H1 (cell line): Measurements from ENCODE around the gene C14orf132. TPM values are rescaled to one million over a fixed set of nuclear protein-coding genes. Genes with fewer than 3 reads are reported as not detected.

Source experiments
- CTCF ChIA-PET: fragments of 300-600 bp; sonication (Branson Sonifier 250); formaldehyde crosslinking; loops from one replicate; lab custom pipeline; 2021; ENCODE audit not compliant: partially characterized antibody; lab: Charles Lee
- POLR2A ChIA-PET: fragments of 300-600 bp; sonication (Branson Sonifier 250); formaldehyde crosslinking; loops from one replicate; lab custom pipeline; 2021; ENCODE audit warnings: inconsistent platforms; ENCODE audit not compliant: partially characterized antibody; lab: Charles Lee
- DNase-seq, 2 experiments: peaks; one replicate each; pipeline versions ENCODE4 v3.0.0 to v3.0.0-alpha.2; 2010 to 2022; ENCODE audit warnings: low spot score in 2 of 2, low read depth in 1 of 2, mixed read lengths in 1 of 2
- FAIRE-seq: peaks from 2 replicates; lab custom pipeline; 2011; peaks lifted over from hg19 to GRCh38; lab: Jason Lieb, UNC
- H2AFZ ChIP-seq: 2 replicates; pipeline ENCODE4 v1.8.1; 2012; ENCODE audit warnings: low read length, inconsistent platforms
- H2AK5ac ChIP-seq: 2 replicates; pipeline ENCODE4 v1.6.1; 2013; ENCODE audit warnings: low read depth, low read length
- H2BK120ac ChIP-seq: replicated peaks from 2 replicates; pipeline ENCODE3; 2013; ENCODE audit warnings: low read depth, low read length, inconsistent platforms
- H2BK12ac ChIP-seq: 2 replicates; pipeline ENCODE4 v1.6.1; 2013; ENCODE audit warnings: low read depth, low read length
- H2BK15ac ChIP-seq: 2 replicates; pipeline ENCODE4 v1.6.1; 2013; ENCODE audit warnings: low read length
- H2BK20ac ChIP-seq: 2 replicates; pipeline ENCODE4 v1.6.1; 2013; ENCODE audit warnings: low read length
- H2BK5ac ChIP-seq: 2 replicates; pipeline ENCODE4 v1.6.1; 2013; ENCODE audit warnings: low read depth, low read length
- H3K14ac ChIP-seq: 2 replicates; pipeline ENCODE4 v1.6.1; 2013; ENCODE audit warnings: inconsistent platforms; ENCODE audit not compliant: insufficient read length
- H3K18ac ChIP-seq: 2 replicates; pipeline ENCODE4 v1.6.1; 2013; ENCODE audit warnings: low read length; ENCODE audit errors: extremely low read depth
- H3K23ac ChIP-seq: 2 replicates; pipeline ENCODE4 v1.6.1; 2013; ENCODE audit warnings: inconsistent platforms; ENCODE audit not compliant: insufficient read length
- H3K23me2 ChIP-seq: 2 replicates; pipeline ENCODE4 v1.6.1; 2013; ENCODE audit warnings: low read depth, low read length
- H3K27ac ChIP-seq: 2 replicates; pipeline ENCODE4 v1.6.1; 2011; ENCODE audit warnings: low read depth, low read length, inconsistent platforms
- H3K27me3 ChIP-seq, 4 experiments: replicated peaks in 1 of 4; 1 replicate in 1 of 4; 2 replicates in 3 of 4; pipeline versions ENCODE4 v1.6.1 to v1.8.1; 2011 to 2013; ENCODE audit warnings: low read length in 3 of 4, mild to moderate bottlenecking in 3 of 4, inconsistent platforms in 2 of 4, mixed read lengths in 2 of 4, moderate library complexity in 1 of 4; ENCODE audit not compliant: control insufficient read depth in 3 of 4, insufficient read depth in 3 of 4; ENCODE audit errors: extremely low read depth in 1 of 4
- H3K36me3 ChIP-seq, 4 experiments: 2 replicates each; pipeline versions ENCODE4 v1.6.1 to v1.8.1; 2011 to 2013; ENCODE audit warnings: mild to moderate bottlenecking in 4 of 4, low read length in 3 of 4, moderate library complexity in 2 of 4, control low read depth in 1 of 4, inconsistent platforms in 1 of 4; ENCODE audit not compliant: insufficient read depth in 4 of 4, control insufficient read depth in 2 of 4
- H3K4ac ChIP-seq: replicated peaks from 2 replicates; pipeline ENCODE3; 2013; ENCODE audit warnings: low read length, low read depth, mixed read lengths, inconsistent platforms; ENCODE audit not compliant: insufficient read length
- H3K4me1 ChIP-seq, 4 experiments: replicated peaks in 1 of 4; 1 replicate in 1 of 4; 2 replicates in 3 of 4; pipeline versions ENCODE4 v1.6.1 to v1.8.1; 2011 to 2013; ENCODE audit warnings: low read length in 3 of 4, inconsistent platforms in 2 of 4, mixed read lengths in 1 of 4; ENCODE audit not compliant: insufficient read depth in 4 of 4, control insufficient read depth in 3 of 4
- H3K4me2 ChIP-seq, 2 experiments: 2 replicates each; pipeline versions ENCODE4 v1.6.1 to v1.8.1; 2011 to 2013; ENCODE audit warnings: low read depth in 2 of 2, low read length in 2 of 2, control low read depth in 1 of 2, inconsistent platforms in 1 of 2, mild to moderate bottlenecking in 1 of 2; ENCODE audit not compliant: insufficient read depth in 1 of 2
- H3K4me3 ChIP-seq, 4 experiments: fragments of 200-600, 300-600 bp in 1 of 4; sonication (generic), shearing (Covaris generic), sonication (Bioruptor Twin) in 1 of 4; 2 replicates each; pipeline versions ENCODE4 v1.5.1 to v1.8.1; 2011 to 2016; ENCODE audit warnings: low read length in 4 of 4, low read depth in 3 of 4, control low read depth in 2 of 4, inconsistent platforms in 2 of 4, mild to moderate bottlenecking in 2 of 4, mixed read lengths in 1 of 4, moderate library complexity in 1 of 4; ENCODE audit not compliant: insufficient read depth in 2 of 4; ENCODE audit errors: extremely low read depth in 1 of 4
- H3K56ac ChIP-seq: replicated peaks from 2 replicates; pipeline ENCODE3; 2013; ENCODE audit warnings: low read depth, mild to moderate bottlenecking, mixed read lengths, low read length, inconsistent platforms; ENCODE audit not compliant: insufficient read length
- H3K79me1 ChIP-seq: 2 replicates; pipeline ENCODE4 v1.6.1; 2013; ENCODE audit warnings: low read depth, low read length, control low read depth
- H3K79me2 ChIP-seq, 2 experiments: 2 replicates each; pipeline versions ENCODE4 v1.6.1 to v1.8.1; 2012 to 2013; ENCODE audit warnings: low read length in 2 of 2, mild to moderate bottlenecking in 2 of 2, inconsistent platforms in 1 of 2; ENCODE audit not compliant: insufficient read depth in 2 of 2, control insufficient read depth in 1 of 2
- H3K9ac ChIP-seq, 4 experiments: replicated peaks in 1 of 4; 1 replicate in 1 of 4; 2 replicates in 3 of 4; pipeline versions ENCODE4 v1.6.1 to v1.8.1; 2011 to 2013; ENCODE audit warnings: low read depth in 3 of 4, low read length in 3 of 4, control low read depth in 2 of 4, mild to moderate bottlenecking in 2 of 4, moderate library complexity in 2 of 4, inconsistent platforms in 1 of 4; ENCODE audit errors: extremely low read depth in 1 of 4
- H3K9me3 ChIP-seq, 2 experiments: 2 replicates each; pipeline versions ENCODE4 v1.6.1 to v1.8.1; 2012 to 2013; ENCODE audit warnings: mild to moderate bottlenecking in 2 of 2, moderate library complexity in 2 of 2, control low read depth in 1 of 2, inconsistent platforms in 1 of 2, low read depth in 1 of 2, low read length in 1 of 2, mixed read lengths in 1 of 2; ENCODE audit not compliant: insufficient read depth in 2 of 2
- H4K20me1 ChIP-seq, 2 experiments: replicated peaks in 1 of 2; 2 replicates each; pipeline versions ENCODE3 to v1.8.1; 2011 to 2013; ENCODE audit warnings: inconsistent platforms in 2 of 2, low read length in 2 of 2, mild to moderate bottlenecking in 1 of 2; ENCODE audit not compliant: insufficient read depth in 2 of 2, control insufficient read depth in 1 of 2
- H4K5ac ChIP-seq: 2 replicates; pipeline ENCODE4 v1.6.1; 2013; ENCODE audit warnings: low read length, low read depth, mixed read lengths, inconsistent platforms; ENCODE audit not compliant: insufficient read length
- H4K8ac ChIP-seq: 2 replicates; pipeline ENCODE4 v1.8.0; 2013; ENCODE audit warnings: mild to moderate bottlenecking, moderate library complexity, low read length, inconsistent platforms; ENCODE audit not compliant: insufficient read depth; ENCODE audit errors: extremely low read depth
- H4K91ac ChIP-seq: replicated peaks from 2 replicates; pipeline ENCODE3; 2013; ENCODE audit warnings: low read length, mixed read lengths, inconsistent platforms; ENCODE audit not compliant: insufficient read length
- CTBP2 ChIP-seq: IDR thresholded peaks from 2 replicates; pipeline ENCODE4 v1.7.0; 2011; ENCODE audit warnings: borderline replicate concordance, mild to moderate bottlenecking, moderate library complexity, mixed read lengths, low read length; ENCODE audit not compliant: insufficient read depth, insufficient read length
- MAFK ChIP-seq: IDR thresholded peaks from 2 replicates; pipeline ENCODE4 v1.6.1; 2012; ENCODE audit warnings: low read depth, mild to moderate bottlenecking, improper control_type of control experiment, low read length
- PHF8 ChIP-seq: fragments of 200-600 bp; sonication (generic); conservative IDR thresholded peaks from 2 replicates; pipeline ENCODE4 v1.7.1; 2012; ENCODE audit warnings: low read depth, mild to moderate bottlenecking, inconsistent platforms, low read length, moderate library complexity
- POU5F1 ChIP-seq: IDR thresholded peaks from 2 replicates; pipeline ENCODE4 v1.6.1; 2011; ENCODE audit warnings: low read depth, mild to moderate bottlenecking, low read length, moderate library complexity
- RNF2 ChIP-seq: fragments of 200-900, 300-1000 bp; sonication (generic); IDR thresholded peaks from 2 replicates; pipeline ENCODE4 v1.7.1; 2016; ENCODE audit warnings: borderline replicate concordance, low read depth, mild to moderate bottlenecking, antibody characterized with exemption, low read length; ENCODE audit not compliant: poor library complexity, severe bottlenecking; ENCODE audit errors: missing control alignments
- SUZ12 ChIP-seq: fragments of 200-600 bp; sonication (generic); IDR thresholded peaks from 2 replicates; pipeline ENCODE4 v1.6.1; 2012; ENCODE audit warnings: mild to moderate bottlenecking, inconsistent platforms, low read length, moderate library complexity, mixed read lengths
- TBP ChIP-seq: IDR thresholded peaks from 2 replicates; pipeline ENCODE4 v1.6.1; 2011; ENCODE audit warnings: low read depth, low read length, improper control_type of control experiment
- WGBS, 2 experiments: shearing (Covaris generic) in 1 of 2; methylation state at CpG; one replicate each; pipeline versions ENCODE4 v1.1.6 to v1.1.7; 2013 to 2015; ENCODE audit warnings: low lambda C conversion rate in 2 of 2, mixed read lengths in 2 of 2, inconsistent platforms in 1 of 2, low coverage in 1 of 2, missing lambda C conversion rate in 1 of 2; ENCODE audit not compliant: insufficient replicate concordance in 2 of 2, insufficient coverage in 1 of 2, insufficient read length in 1 of 2; ENCODE audit errors: extremely low coverage in 1 of 2, missing lambda C conversion rate in 1 of 2; 5-methylcytosine and 5-hydroxymethylcytosine counted together
- polyA plus RNA-seq, 7 experiments: library from polyadenylated mRNA; depleted of rRNA in 3 of 7; stranded (reverse) in 5 of 7; unstranded in 2 of 7; fragments of >200 nt in 5 of 7; fragments of 200-250 nt in 2 of 7; gene quantifications; 1 replicate in 5 of 7; 2 replicates in 1 of 7; 4 replicates in 1 of 7; pipeline versions ENCODE4 v1.2.1 to v1.2.3, GENCODE V29; 2011 to 2013; ENCODE audit warnings: missing spikeins in 2 of 7, mixed read lengths in 2 of 7
- total RNA-seq: library from RNA; stranded (reverse); fragmentation: NEBNext Ultra II Directional; extraction: Animal tissue kit (Norgen Biotek cat#: 25700); gene quantifications from 2 replicates; pipeline ENCODE4 v1.2.1, GENCODE V29; 2021
- TF ChIP-seq, protein P1 (sequence below), 3 experiments: IDR thresholded peaks; 1 replicate in 2 of 3; 2 replicates in 1 of 3; pipeline versions ENCODE4 v1.5.1 to v1.6.1; 2011; ENCODE audit warnings: low read length in 3 of 3, mild to moderate bottlenecking in 3 of 3, inconsistent platforms in 2 of 3, low read depth in 1 of 3, moderate library complexity in 1 of 3; ENCODE audit not compliant: insufficient read depth in 1 of 3; ENCODE audit errors: control extremely low read depth in 1 of 3
- TF ChIP-seq, protein P2 (sequence below): IDR thresholded peaks from 2 replicates; pipeline ENCODE4 v1.6.1; 2011; ENCODE audit warnings: low read length, improper control_type of control experiment

The C14orf132 gene
- total and polyA plus RNA-seq, 2 of the 8 experiments (the other 6 are each of a cell fraction or from before 2014, with no cell fraction given): 11.7 to 32.5 TPM

DNA sequence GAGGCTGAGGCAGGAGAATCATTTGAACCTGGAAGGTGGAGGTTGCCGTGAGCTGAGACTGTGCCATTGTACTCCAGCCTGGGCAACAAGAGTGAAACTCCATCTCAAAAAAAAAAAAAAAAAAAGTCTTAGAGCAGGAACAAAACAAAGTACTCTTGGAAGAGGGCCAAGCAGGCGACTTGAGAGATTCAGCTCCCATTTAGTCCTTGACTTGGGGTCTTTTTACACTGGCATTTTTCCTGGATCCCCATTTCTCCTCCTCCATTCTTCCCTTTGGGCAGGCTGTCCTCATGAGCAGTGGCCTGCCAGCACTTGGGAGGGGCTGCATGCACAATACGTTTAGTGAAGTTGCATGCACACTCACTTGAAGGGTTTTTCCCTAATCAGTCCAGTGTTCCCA, 72.9 kb downstream of the C14orf132 start:
- Histone ChIP-seq H2BK12ac (no peak overlapping the region), H3K56ac (no peak overlapping the region), H3K23me2 (no peaks in the 10 kb centered on the region), H4K5ac (no peak overlapping the region), H3K23ac (no peak overlapping the region), H2BK5ac (no peak overlapping the region), H3K4me2 (no peak overlapping the region), H3K79me1 (no peaks in the 10 kb centered on the region), H3K27ac (no peak overlapping the region), H3K27me3 (no peaks in the 10 kb centered on the region), H3K4me1 (no peaks in the 10 kb centered on the region), H3K14ac (no peak overlapping the region), H3K36me3 (no peaks in the 10 kb centered on the region), H3K79me2 (no peaks in the 10 kb centered on the region), H3K4ac (no peak overlapping the region), H2BK20ac (no peak overlapping the region), H3K4me3 (no peak overlapping the region), H3K18ac (no peak overlapping the region), H3K9ac (no peak overlapping the region), H2AK5ac (no peak overlapping the region), H2BK120ac (no peak overlapping the region), H2AFZ (no peak overlapping the region), H3K9me3 (peaks cover 30 to 32% of the 10 kb centered on the region in 2 experiments), H2BK15ac (no peak overlapping the region), H4K91ac (no peak overlapping the region), H4K20me1 (no peaks in the 10 kb centered on the region), H4K8ac (no peak overlapping the region)
- no peak for DNase-seq
- POLR2A ChIA-PET: interaction anchor here (0.6 kb wide), 1 partner anchor 162 kb away, joined by 3 read pairs; no protein-coding TSS in a partner anchor
- FAIRE-seq: no peak
- 77% methylated on average over 2 of the region's 3 CpGs; no CpG with 5 or more reads in 1 of the 2 experiments for WGBS, 2 experiments
- CTCF ChIA-PET: interaction anchor here (0.6 to 2.7 kb wide), 7 partner anchors 8 to 95 kb away, joined by 3 to 16 read pairs (median 3); no protein-coding TSS in a partner anchor
- TF ChIP-seq, protein P1, sequence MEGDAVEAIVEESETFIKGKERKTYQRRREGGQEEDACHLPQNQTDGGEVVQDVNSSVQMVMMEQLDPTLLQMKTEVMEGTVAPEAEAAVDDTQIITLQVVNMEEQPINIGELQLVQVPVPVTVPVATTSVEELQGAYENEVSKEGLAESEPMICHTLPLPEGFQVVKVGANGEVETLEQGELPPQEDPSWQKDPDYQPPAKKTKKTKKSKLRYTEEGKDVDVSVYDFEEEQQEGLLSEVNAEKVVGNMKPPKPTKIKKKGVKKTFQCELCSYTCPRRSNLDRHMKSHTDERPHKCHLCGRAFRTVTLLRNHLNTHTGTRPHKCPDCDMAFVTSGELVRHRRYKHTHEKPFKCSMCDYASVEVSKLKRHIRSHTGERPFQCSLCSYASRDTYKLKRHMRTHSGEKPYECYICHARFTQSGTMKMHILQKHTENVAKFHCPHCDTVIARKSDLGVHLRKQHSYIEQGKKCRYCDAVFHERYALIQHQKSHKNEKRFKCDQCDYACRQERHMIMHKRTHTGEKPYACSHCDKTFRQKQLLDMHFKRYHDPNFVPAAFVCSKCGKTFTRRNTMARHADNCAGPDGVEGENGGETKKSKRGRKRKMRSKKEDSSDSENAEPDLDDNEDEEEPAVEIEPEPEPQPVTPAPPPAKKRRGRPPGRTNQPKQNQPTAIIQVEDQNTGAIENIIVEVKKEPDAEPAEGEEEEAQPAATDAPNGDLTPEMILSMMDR (IDR thresholded peaks at IDR 0.05; ENCODE audit: control extremely low read depth in 1 of 3, insufficient read depth in 1 of 3, low read depth in 1 of 3, low read length in 3 of 3): no peak
- no peak for TF ChIP-seq MAFK
- TF ChIP-seq PHF8: no peak
- TF ChIP-seq POU5F1: no peak
- TF ChIP-seq SUZ12: no peak
- TF ChIP-seq TBP: no peak
- no peak for TF ChIP-seq CTBP2
- TF ChIP-seq, protein P2, sequence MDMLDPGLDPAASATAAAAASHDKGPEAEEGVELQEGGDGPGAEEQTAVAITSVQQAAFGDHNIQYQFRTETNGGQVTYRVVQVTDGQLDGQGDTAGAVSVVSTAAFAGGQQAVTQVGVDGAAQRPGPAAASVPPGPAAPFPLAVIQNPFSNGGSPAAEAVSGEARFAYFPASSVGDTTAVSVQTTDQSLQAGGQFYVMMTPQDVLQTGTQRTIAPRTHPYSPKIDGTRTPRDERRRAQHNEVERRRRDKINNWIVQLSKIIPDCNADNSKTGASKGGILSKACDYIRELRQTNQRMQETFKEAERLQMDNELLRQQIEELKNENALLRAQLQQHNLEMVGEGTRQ: no peak
- no peak for TF ChIP-seq RNF2
